GM21367 (cell line): ENCODE data around the gene TBRG4.

Experiments
- ATAC-seq: cut with Tn5 transposase; IDR thresholded peaks from one replicate; pipeline ENCODE4 v1.9.1; 2021; ENCODE audit not compliant: unreplicated experiment

Gene TBRG4

GRCh38 chr7:45092100-45092930 is 19.2 kb downstream of the TBRG4 start:
- ATAC-seq, result no peak

GRCh38 chr7:45089341-45089891 is 22.1 kb downstream of the TBRG4 start:
- ATAC-seq, result no peak

GRCh38 chr7:45088821-45089340 is 22.6 kb downstream of the TBRG4 start, which contains the start of gene NACAD:
NACAD (minus strand) TSS chr7:45088969; CDS start chr7:45088894, 75 bp downstream.
- no peak for ATAC-seq

GRCh38 chr7:45088146-45088701 is 23.3 kb downstream of the TBRG4 start:
- ATAC-seq, result no peak

- ATAC-seq, result no peak
Observed at GRCh38 chr7:45087301-45088145, 24.0 kb downstream of the TBRG4 start.

GRCh38 chr7:45086331-45087065 is 25.0 kb downstream of the TBRG4 start:
- no peak for ATAC-seq

- ATAC-seq, result no peak
Observed at GRCh38 chr7:45085619-45086200, 25.8 kb downstream of the TBRG4 start.

GRCh38 chr7:45084901-45085618 is 26.4 kb downstream of the TBRG4 start:
- no peak for ATAC-seq

- no peak for ATAC-seq
Observed at GRCh38 chr7:45084336-45084735, 27.2 kb downstream of the TBRG4 start.

GRCh38 chr7:45082831-45083331 is 28.6 kb downstream of the TBRG4 start:
- ATAC-seq, result no peak

- no peak for ATAC-seq
Observed at GRCh38 chr7:45082031-45082830, 29.3 kb downstream of the TBRG4 start.

- ATAC-seq, result no peak
Observed at GRCh38 chr7:45081670-45081974, 29.9 kb downstream of the TBRG4 start.

- no peak for ATAC-seq
Observed at GRCh38 chr7:45080958-45081669, 30.4 kb downstream of the TBRG4 start.

GRCh38 chr7:45080265-45080957 is 31.1 kb downstream of the TBRG4 start:
- ATAC-seq, result no peak

GRCh38 chr7:45078125-45078681 is 33.3 kb downstream of the TBRG4 start:
- no peak for ATAC-seq

GRCh38 chr7:45077579-45077978 is 33.9 kb downstream of the TBRG4 start:
- ATAC-seq, result no peak

- no peak for ATAC-seq
Observed at GRCh38 chr7:45076946-45077345, 34.6 kb downstream of the TBRG4 start.
